Measurements from ENCODE around the gene PRELID3B. TPM values are rescaled to one million over a fixed set of nuclear protein-coding genes. Genes with fewer than 3 reads are reported as not detected.
A peak's percentile ranks its signal among the peaks of the same experiment; 100 is the strongest.

The PRELID3B gene
- total and polyA plus RNA-seq, 10 of the 15 experiments (the other 5 are each of a cell fraction or from before 2014, with no cell fraction given), result 72.5 to 151 (median 124) TPM

GRCh38 chr20:59031564-59032022 is 11.0 kb downstream of the PRELID3B start (continued):
- TF ChIP-seq, protein P1, sequence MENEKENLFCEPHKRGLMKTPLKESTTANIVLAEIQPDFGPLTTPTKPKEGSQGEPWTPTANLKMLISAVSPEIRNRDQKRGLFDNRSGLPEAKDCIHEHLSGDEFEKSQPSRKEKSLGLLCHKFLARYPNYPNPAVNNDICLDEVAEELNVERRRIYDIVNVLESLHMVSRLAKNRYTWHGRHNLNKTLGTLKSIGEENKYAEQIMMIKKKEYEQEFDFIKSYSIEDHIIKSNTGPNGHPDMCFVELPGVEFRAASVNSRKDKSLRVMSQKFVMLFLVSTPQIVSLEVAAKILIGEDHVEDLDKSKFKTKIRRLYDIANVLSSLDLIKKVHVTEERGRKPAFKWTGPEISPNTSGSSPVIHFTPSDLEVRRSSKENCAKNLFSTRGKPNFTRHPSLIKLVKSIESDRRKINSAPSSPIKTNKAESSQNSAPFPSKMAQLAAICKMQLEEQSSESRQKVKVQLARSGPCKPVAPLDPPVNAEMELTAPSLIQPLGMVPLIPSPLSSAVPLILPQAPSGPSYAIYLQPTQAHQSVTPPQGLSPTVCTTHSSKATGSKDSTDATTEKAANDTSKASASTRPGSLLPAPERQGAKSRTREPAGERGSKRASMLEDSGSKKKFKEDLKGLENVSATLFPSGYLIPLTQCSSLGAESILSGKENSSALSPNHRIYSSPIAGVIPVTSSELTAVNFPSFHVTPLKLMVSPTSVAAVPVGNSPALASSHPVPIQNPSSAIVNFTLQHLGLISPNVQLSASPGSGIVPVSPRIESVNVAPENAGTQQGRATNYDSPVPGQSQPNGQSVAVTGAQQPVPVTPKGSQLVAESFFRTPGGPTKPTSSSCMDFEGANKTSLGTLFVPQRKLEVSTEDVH (IDR thresholded peaks at IDR 0.05; ENCODE audit: low read depth, partially characterized antibody), result no peak
- TF ChIP-seq POLR2AphosphoS5 (IDR thresholded peaks at IDR 0.05; ENCODE audit: low read length), result no peak
- TF ChIP-seq BCL11A (IDR thresholded peaks at IDR 0.05; ENCODE audit: low read depth, low read length), result no peak
- TF ChIP-seq USF1 (IDR thresholded peaks at IDR 0.05; ENCODE audit: borderline replicate concordance, extremely low read length, insufficient read depth, low read depth, low read length), result peak; percentile 50
- no peak for TF ChIP-seq ZNF24 (IDR thresholded peaks at IDR 0.05)
- TF ChIP-seq SKIL (IDR thresholded peaks at IDR 0.05; ENCODE audit: low read depth, poor library complexity, severe bottlenecking), result no peak
- TF ChIP-seq MLLT1 (IDR thresholded peaks at IDR 0.05), result 0 out of 2 replicates have a peak, but pooled peaks have one; percentile 6
- TF ChIP-seq, protein P2, sequence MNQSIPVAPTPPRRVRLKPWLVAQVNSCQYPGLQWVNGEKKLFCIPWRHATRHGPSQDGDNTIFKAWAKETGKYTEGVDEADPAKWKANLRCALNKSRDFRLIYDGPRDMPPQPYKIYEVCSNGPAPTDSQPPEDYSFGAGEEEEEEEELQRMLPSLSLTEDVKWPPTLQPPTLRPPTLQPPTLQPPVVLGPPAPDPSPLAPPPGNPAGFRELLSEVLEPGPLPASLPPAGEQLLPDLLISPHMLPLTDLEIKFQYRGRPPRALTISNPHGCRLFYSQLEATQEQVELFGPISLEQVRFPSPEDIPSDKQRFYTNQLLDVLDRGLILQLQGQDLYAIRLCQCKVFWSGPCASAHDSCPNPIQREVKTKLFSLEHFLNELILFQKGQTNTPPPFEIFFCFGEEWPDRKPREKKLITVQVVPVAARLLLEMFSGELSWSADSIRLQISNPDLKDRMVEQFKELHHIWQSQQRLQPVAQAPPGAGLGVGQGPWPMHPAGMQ (IDR thresholded peaks at IDR 0.05; ENCODE audit: borderline replicate concordance), result no peak
- TF ChIP-seq CREB1 (IDR thresholded peaks at IDR 0.05; ENCODE audit: low read depth), result no peak; the same call in 1 of the 2 replicates
- no peak for TF ChIP-seq E4F1 (IDR thresholded peaks at IDR 0.05; ENCODE audit: borderline replicate concordance, partially characterized antibody)
- TF ChIP-seq EED (IDR thresholded peaks at IDR 0.05; ENCODE audit: low read depth), result no peak; the same call in 1 of the 2 replicates
- TF ChIP-seq PAX8 (IDR thresholded peaks at IDR 0.05), result no peak
- TF ChIP-seq TAF1 (IDR thresholded peaks at IDR 0.05; ENCODE audit: borderline replicate concordance, low read depth, low read length), result no peak
- no peak for TF ChIP-seq RELA (IDR thresholded peaks at IDR 0.05; ENCODE audit: borderline replicate concordance, partially characterized antibody)
- TF ChIP-seq RUNX3 (IDR thresholded peaks at IDR 0.05; ENCODE audit: low read length), result peak; percentile 63; the same call in 1 of the 2 replicates
- TF ChIP-seq STAT3 (IDR thresholded peaks at IDR 0.05; ENCODE audit: low read depth, low read length), result no peak
- TF ChIP-seq NFYA (IDR thresholded peaks at IDR 0.05; ENCODE audit: borderline replicate concordance, low read depth, low read length), result no peak
- TF ChIP-seq NFXL1 (IDR thresholded peaks at IDR 0.05; ENCODE audit: borderline replicate concordance), result no peak
- no peak for TF ChIP-seq IRF4 (IDR thresholded peaks at IDR 0.05; ENCODE audit: low read depth, low read length)
